GM20000 (cell line): ENCODE data around the gene RAB11FIP5.

Experiments used
- DNase-seq: peaks from one replicate; pipeline ENCODE4 v3.0.0; 2012; ENCODE audit warnings: low spot score
- TF ChIP-seq, protein P1 (sequence below): IDR thresholded peaks from 2 replicates; pipeline ENCODE4 v1.5.1; 2012; ENCODE audit warnings: mild to moderate bottlenecking, control low read depth; ENCODE audit errors: extremely low read depth, missing control alignments

RAB11FIP5 gene

DNA sequence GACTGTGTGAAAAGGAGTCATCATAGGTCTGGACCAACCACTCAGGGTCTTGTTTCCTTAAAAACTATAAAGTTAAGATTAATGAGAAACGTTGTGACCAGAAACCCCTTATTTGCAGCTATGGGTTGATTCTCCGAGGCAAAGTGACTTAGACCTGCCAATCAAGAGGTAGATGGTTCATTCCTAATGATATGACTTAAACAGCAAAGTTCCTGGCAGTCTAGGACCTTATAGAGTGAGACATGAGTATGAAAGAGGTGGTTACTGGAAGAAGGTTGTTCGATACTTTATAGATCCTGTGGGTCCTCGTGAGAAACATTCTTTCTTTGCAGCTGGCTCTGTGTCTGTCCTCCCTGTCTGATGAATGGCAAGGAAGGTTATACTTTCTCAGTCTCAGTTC, 49.3 kb downstream of the RAB11FIP5 start:
- TF ChIP-seq, protein P1, sequence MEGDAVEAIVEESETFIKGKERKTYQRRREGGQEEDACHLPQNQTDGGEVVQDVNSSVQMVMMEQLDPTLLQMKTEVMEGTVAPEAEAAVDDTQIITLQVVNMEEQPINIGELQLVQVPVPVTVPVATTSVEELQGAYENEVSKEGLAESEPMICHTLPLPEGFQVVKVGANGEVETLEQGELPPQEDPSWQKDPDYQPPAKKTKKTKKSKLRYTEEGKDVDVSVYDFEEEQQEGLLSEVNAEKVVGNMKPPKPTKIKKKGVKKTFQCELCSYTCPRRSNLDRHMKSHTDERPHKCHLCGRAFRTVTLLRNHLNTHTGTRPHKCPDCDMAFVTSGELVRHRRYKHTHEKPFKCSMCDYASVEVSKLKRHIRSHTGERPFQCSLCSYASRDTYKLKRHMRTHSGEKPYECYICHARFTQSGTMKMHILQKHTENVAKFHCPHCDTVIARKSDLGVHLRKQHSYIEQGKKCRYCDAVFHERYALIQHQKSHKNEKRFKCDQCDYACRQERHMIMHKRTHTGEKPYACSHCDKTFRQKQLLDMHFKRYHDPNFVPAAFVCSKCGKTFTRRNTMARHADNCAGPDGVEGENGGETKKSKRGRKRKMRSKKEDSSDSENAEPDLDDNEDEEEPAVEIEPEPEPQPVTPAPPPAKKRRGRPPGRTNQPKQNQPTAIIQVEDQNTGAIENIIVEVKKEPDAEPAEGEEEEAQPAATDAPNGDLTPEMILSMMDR = no peak
- DNase-seq = no peak

GRCh38 chr2:73059106-73059505, 53.6 kb downstream of the RAB11FIP5 start:
- DNase-seq = no peak
- TF ChIP-seq, protein P1 = no peak

DNA sequence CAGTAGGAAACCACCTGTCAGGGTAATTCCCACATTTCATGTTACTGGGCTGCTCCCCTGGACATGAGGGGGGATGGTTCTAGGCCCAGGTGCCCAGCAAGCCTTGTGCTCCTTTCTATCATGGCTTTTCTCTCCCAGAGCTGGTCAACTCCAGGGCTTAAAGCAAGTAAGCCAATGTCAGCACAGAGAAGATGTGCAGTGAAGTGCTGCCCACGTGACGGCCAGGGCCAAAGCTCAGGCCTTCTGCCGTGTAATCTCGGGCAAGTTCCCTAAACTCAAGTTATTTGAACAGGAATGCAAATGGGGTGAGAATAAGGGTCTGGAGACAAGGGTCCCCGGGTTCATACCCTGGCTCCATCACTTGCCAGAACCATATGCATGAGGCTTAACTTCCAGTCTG, 57.8 kb downstream of the RAB11FIP5 start:
- TF ChIP-seq, protein P1 = no peak
- DNase-seq = no peak

DNA sequence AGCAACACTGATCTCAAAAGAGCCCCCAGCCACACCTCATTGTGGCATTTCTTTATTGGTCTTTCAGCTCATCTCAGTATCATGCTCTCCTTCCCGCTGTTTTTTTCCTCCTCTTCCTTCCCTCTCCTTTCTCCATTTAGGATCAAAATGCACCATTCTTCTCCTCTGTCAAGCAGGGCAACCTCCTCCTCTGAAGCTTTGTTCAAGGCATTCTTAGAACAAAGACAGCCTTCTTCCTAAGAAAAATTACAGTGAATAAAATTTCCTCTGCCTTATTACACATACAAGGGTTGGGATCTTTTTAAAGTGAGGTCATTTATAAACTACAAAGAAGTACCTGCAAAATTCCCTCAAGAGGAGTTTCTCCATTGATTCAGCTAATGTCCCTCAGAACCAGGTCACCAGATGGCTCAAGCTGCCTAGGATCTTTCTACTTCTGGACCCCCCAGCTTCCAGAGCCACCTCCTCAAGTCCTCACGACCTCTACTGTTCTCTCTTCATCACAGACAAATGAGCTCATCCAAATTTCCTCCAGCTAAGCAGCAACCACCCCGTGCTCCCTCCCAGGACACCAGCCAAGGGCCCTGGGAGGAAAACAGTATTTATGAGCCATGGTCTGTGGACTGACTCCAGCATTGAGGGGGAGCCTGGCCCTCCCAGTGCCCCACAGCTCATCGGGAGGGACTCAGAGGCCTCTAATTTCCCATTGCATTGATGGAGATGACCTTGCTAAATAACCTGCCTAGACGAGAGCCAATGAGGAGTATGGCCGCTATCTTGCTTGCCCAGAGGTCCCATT, 59.2 kb downstream of the RAB11FIP5 start:
- TF ChIP-seq, protein P1 = no peak
- no peak for DNase-seq

- TF ChIP-seq, protein P1 = no peak
Measured at GRCh38 chr2:73050121-73050545, 62.6 kb downstream of the RAB11FIP5 start.

DNA sequence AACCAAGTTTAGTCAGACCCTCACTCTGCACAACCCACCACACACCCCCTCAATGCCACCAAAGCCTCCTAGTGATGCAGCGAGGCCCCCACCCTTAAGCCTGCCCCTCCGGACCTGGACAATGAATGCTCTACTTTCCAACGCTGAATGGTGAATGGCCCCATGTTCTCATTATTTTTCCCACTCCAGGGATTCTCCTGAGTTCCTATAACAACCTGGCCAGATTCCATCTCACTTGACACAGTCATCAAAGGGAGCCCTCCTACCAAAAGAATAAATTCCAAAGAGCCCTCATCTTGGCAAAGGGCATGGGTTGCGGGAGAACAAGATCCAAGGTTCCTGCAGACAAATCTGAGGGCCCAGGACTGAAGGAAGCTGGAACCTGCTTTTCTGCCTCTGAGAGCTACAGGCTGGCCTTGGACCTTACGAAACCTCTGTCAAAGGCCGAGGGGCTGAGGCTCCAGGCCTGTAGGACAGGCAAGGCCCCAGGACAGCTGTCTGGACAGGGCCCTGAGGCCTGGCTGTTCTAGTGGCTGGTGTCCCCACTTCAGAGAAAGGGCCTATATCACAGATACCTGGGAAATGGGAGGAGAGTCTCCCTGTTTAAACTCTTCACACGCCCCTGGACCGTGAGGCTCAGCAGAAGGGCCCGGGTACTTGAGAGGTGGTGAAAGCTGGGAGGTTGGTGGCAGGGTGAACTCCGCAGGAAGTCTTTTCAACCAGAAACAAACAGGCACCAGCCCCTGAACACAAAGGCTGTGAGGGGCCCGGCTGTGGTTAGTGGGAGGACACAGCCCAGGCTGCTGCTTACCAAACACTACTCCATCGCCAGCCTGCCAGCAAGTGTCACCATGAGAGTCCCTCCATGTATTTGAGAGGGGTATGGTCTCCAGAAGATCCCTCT, 68.6 kb downstream of the RAB11FIP5 start:
- TF ChIP-seq, protein P1 = no peak
- no peak for DNase-seq

More at GRCh38 chr2:73050121-73050545, 62.6 kb downstream of the RAB11FIP5 start:
- no peak for DNase-seq

DNA sequence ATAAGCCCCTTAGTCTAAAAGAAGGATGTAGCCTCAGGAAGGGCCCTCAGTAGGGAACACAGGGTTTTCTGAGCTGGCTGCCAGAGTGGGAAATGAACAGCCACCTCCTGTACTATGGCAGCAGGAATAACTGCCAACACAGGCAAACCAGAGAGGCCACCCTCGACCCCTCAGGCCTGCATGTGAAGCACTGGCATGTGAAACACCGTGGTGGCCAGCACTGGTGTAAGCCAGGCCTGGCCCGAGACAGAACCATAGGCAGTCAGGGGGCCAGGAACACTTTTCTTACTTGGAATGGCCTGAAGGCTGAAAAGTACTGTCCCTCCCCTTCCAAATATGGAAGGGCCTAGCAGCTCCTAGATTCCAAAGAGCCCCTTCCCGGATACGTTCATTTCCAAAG, 69.5 kb downstream of the RAB11FIP5 start:
- no peak for DNase-seq

More for the DNA sequence above, 69.5 kb downstream of the RAB11FIP5 start:
- TF ChIP-seq, protein P1 = no peak
